Measurements from ENCODE around the gene PDXK. TPM values are rescaled to one million over a fixed set of nuclear protein-coding genes. Genes with fewer than 3 reads are reported as not detected.
A peak's percentile ranks its signal among the peaks of the same experiment; 100 is the strongest.

Gene PDXK
- total RNA-seq, 1 experiment from 2014 or later = 78.8 TPM

- DNase-seq (ENCODE audit: low read depth in 1 of 2, low spot score in 2 of 2) = peak; percentile 87 to 96
- Histone ChIP-seq H3K4me1 (replicated peaks) (peaks cover 7% of the 10 kb centered on the region), H3K27ac (peak within 1 kb of the TSS; percentile 25), H3K9me3 (replicated peaks) (no peaks in the 10 kb centered on the region), H3K27me3 (replicated peaks) (no peaks in the 10 kb centered on the region), H3K36me3 (peaks cover 44% of the 10 kb centered on the region), H3K4me3 (peak within 1 kb of the TSS; percentile 87)
Observed at GRCh38 chr21:43789276-43790009, 70.5 kb downstream of the PDXK start, which contains the start of gene RRP1. Gene RRP1, plus strand, starts transcription at chr21:43789577. Its CDS starts 53 bp downstream, at chr21:43789630.

- Histone ChIP-seq H3K36me3 (peaks cover 50% of the 10 kb centered on the region), H3K27me3 (replicated peaks) (no peaks in the 10 kb centered on the region), H3K9me3 (replicated peaks) (no peaks in the 10 kb centered on the region), H3K4me3 (peak overlapping the region; percentile 87), H3K27ac (peak overlapping the region; percentile 25; the same call in 1 of the 2 replicates), H3K4me1 (replicated peaks) (peaks cover 7% of the 10 kb centered on the region)
- no peak for DNase-seq (ENCODE audit: low read depth in 1 of 2, low spot score in 2 of 2)
Observed at GRCh38 chr21:43790010-43790524, 71.1 kb downstream of the PDXK start.

DNA sequence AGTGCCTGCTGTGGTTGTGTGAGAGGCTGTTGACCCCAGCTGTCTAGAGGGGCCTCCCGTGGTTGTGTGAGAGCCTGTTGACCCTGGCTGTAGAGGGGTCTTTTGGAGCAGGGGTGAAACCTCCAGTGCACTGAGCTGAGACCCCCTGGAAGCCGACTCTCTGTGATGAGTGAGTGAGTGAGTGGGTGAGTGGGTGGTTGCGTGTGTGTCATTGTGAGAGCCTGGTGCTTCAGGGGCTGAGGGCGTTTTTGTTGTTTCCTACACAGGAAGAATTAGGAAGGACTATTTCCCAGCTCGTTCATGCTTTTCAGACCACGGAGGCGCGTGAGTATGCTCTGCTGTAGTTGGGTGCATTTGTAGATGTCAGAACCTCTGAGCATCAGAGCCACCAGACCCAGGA, 73.5 kb downstream of the PDXK start:
- no peak overlapping the region for H3K27ac ChIP-seq
- no peaks in the 10 kb centered on the region for H3K27me3 ChIP-seq (replicated peaks)
- no peak for DNase-seq (ENCODE audit: low read depth in 1 of 2, low spot score in 2 of 2)
- H3K4me3 ChIP-seq = no peak overlapping the region
- no peaks in the 10 kb centered on the region for H3K9me3 ChIP-seq (replicated peaks)
- H3K4me1 ChIP-seq (replicated peaks) = peaks cover 7% of the 10 kb centered on the region
- peaks cover 71% of the 10 kb centered on the region for H3K36me3 ChIP-seq

DNA sequence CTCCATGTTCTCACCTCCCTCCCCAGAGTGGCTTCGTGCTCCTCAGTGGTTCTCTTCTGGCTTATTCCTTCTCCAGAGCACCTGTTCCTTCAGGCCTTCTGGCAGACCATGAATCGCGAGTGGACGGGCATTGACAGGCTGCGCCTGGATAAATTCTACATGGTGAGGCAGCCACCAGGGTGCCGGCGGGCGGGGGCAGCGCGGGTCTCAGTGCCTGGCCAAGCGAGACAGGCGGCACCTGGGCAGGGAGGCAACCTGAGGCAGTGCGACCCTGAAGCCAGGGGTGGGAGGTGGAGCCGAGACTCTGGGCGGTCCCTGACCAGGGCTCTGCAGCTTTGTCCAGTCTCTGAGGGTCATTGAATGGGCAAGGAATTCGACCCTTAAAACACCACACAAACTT, 74.3 kb downstream of the PDXK start:
- no peak overlapping the region for H3K27ac ChIP-seq
- no peak overlapping the region for H3K4me3 ChIP-seq
- DNase-seq (ENCODE audit: low read depth in 1 of 2, low spot score in 2 of 2) = no peak
- H3K9me3 ChIP-seq (replicated peaks) = no peaks in the 10 kb centered on the region
- no peaks in the 10 kb centered on the region for H3K27me3 ChIP-seq (replicated peaks)
- H3K36me3 ChIP-seq = peaks cover 79% of the 10 kb centered on the region
- peaks cover 7% of the 10 kb centered on the region for H3K4me1 ChIP-seq (replicated peaks)

- no peak for DNase-seq (ENCODE audit: low read depth in 1 of 2, low spot score in 2 of 2)
- peaks cover 89% of the 10 kb centered on the region for H3K36me3 ChIP-seq
- H3K9me3 ChIP-seq (replicated peaks) = no peaks in the 10 kb centered on the region
- H3K27ac ChIP-seq = no peak overlapping the region
- H3K4me3 ChIP-seq = no peak overlapping the region
- H3K27me3 ChIP-seq (replicated peaks) = no peaks in the 10 kb centered on the region
- peaks cover 7% of the 10 kb centered on the region for H3K4me1 ChIP-seq (replicated peaks)
Observed at GRCh38 chr21:43794311-43794710, 75.4 kb downstream of the PDXK start.

DNA sequence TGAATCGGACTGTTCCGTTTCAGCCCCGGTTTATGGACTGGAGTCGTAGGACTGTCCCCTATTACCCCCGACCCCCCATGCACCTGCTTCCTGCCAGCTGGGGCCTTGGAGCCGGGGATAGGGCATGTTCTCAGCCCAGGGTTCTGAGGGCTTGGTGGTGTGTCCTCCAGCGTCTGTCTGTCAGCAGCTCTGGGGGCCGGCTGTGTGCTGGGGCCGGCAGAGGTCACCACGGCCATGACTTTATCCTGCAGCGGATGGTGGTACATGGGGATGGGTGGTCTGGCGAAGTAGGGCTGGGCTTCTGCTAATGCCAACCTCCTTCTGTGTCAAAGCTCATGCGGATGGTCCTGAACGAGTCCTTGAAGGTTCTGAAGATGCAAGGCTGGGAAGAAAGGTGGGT, 75.9 kb downstream of the PDXK start:
- Histone ChIP-seq H3K27ac (no peak overlapping the region), H3K36me3 (peaks cover 89% of the 10 kb centered on the region), H3K27me3 (replicated peaks) (no peaks in the 10 kb centered on the region), H3K4me3 (no peak overlapping the region), H3K9me3 (replicated peaks) (no peaks in the 10 kb centered on the region), H3K4me1 (replicated peaks) (peaks cover 7% of the 10 kb centered on the region)
- no peak for DNase-seq (ENCODE audit: low read depth in 1 of 2, low spot score in 2 of 2)

- Histone ChIP-seq H3K36me3 (peaks cover 96% of the 10 kb centered on the region), H3K4me3 (no peak overlapping the region), H3K4me1 (replicated peaks) (no peaks in the 10 kb centered on the region), H3K27me3 (replicated peaks) (no peaks in the 10 kb centered on the region), H3K9me3 (replicated peaks) (no peaks in the 10 kb centered on the region), H3K27ac (no peak overlapping the region)
- DNase-seq (ENCODE audit: low read depth in 1 of 2, low spot score in 2 of 2) = no peak
Observed at GRCh38 chr21:43797415-43797814, 78.5 kb downstream of the PDXK start.

DNA sequence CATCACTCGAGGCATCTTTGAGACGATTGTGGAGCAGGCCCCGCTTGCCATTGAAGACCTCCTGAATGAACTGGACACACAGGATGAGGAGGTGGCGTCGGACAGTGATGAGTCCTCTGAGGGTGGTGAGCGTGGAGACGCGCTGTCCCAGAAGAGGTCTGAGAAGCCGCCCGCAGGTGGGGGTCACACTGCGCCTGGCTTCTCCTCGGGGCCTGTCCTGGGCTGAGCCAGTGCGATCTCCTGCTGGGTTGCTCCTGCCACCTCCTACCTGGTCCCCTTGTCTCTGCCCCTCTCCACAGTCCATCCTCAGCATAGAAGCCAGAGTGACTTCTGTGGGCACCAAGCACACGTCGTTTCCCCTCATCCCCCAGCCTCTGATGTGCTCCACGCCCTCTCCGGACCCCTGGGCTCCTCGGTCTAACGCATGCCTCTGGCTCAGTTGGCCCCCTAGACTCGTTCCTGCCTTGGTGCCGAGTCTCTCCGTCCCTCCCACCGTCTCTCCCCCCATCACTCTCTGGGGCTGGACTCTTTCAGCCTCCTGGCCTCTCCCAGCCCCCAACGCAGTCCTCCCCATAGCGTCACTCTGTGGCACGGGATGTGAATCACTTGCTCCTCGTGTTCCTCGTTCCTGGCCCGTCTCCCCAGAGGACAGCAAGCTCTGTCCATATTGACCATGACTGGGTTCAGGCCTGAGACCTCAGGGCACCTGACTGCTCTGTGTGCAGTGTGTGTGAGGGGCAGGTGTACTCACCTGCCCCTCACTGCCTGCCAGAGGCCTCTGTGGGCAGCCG, 79.2 kb downstream of the PDXK start:
- DNase-seq (ENCODE audit: low read depth in 1 of 2, low spot score in 2 of 2) = no peak
- no peaks in the 10 kb centered on the region for H3K9me3 ChIP-seq (replicated peaks)
- no peaks in the 10 kb centered on the region for H3K27me3 ChIP-seq (replicated peaks)
- H3K36me3 ChIP-seq = peaks cover 96% of the 10 kb centered on the region
- H3K4me1 ChIP-seq (replicated peaks) = no peaks in the 10 kb centered on the region
- no peak overlapping the region for H3K27ac ChIP-seq
- H3K4me3 ChIP-seq = no peak overlapping the region

GRCh38 chr21:43799301-43799840, 80.4 kb downstream of the PDXK start:
- Histone ChIP-seq H3K9me3 (replicated peaks) (no peaks in the 10 kb centered on the region), H3K27me3 (replicated peaks) (no peaks in the 10 kb centered on the region), H3K36me3 (peaks cover 96% of the 10 kb centered on the region), H3K4me3 (no peak overlapping the region), H3K27ac (no peak overlapping the region), H3K4me1 (replicated peaks) (no peaks in the 10 kb centered on the region)
- no peak for DNase-seq (ENCODE audit: low read depth in 1 of 2, low spot score in 2 of 2)

GRCh38 chr21:43800124-43800523, 81.2 kb downstream of the PDXK start:
- Histone ChIP-seq H3K4me1 (replicated peaks) (no peaks in the 10 kb centered on the region), H3K27me3 (replicated peaks) (no peaks in the 10 kb centered on the region), H3K36me3 (peaks cover 94% of the 10 kb centered on the region), H3K27ac (no peak overlapping the region), H3K4me3 (no peak overlapping the region), H3K9me3 (replicated peaks) (no peaks in the 10 kb centered on the region)
- DNase-seq (ENCODE audit: low read depth in 1 of 2, low spot score in 2 of 2) = no peak

GRCh38 chr21:43800566-43800965, 81.6 kb downstream of the PDXK start:
- Histone ChIP-seq H3K9me3 (replicated peaks) (no peaks in the 10 kb centered on the region), H3K36me3 (peaks cover 93% of the 10 kb centered on the region), H3K4me1 (replicated peaks) (no peaks in the 10 kb centered on the region), H3K27ac (no peak overlapping the region), H3K4me3 (no peak overlapping the region), H3K27me3 (replicated peaks) (no peaks in the 10 kb centered on the region)
- no peak for DNase-seq (ENCODE audit: low read depth in 1 of 2, low spot score in 2 of 2)

- Histone ChIP-seq H3K27me3 (replicated peaks) (no peaks in the 10 kb centered on the region), H3K36me3 (peaks cover 95% of the 10 kb centered on the region), H3K27ac (no peak overlapping the region)
Observed at GRCh38 chr21:43801006-43801783, 82.3 kb downstream of the PDXK start.

GRCh38 chr21:43802713-43803313, 83.9 kb downstream of the PDXK start:
- H3K27me3 ChIP-seq (replicated peaks) = no peaks in the 10 kb centered on the region
- no peaks in the 10 kb centered on the region for H3K9me3 ChIP-seq (replicated peaks)
- H3K4me3 ChIP-seq = no peak overlapping the region
- H3K27ac ChIP-seq = no peak overlapping the region
- H3K4me1 ChIP-seq (replicated peaks) = no peaks in the 10 kb centered on the region
- no peak for DNase-seq (ENCODE audit: low read depth in 1 of 2, low spot score in 2 of 2)
- H3K36me3 ChIP-seq = peaks cover 87% of the 10 kb centered on the region

More at GRCh38 chr21:43801006-43801783, 82.3 kb downstream of the PDXK start:
- H3K4me1 ChIP-seq (replicated peaks) = no peaks in the 10 kb centered on the region
- no peak for DNase-seq (ENCODE audit: low read depth in 1 of 2, low spot score in 2 of 2)
- H3K9me3 ChIP-seq (replicated peaks) = no peaks in the 10 kb centered on the region
- H3K4me3 ChIP-seq = no peak overlapping the region
